Esophagus muscularis mucosa (tissue), 4 donors: Measurements from ENCODE around the gene SLC44A2. TPM values are rescaled to one million over a fixed set of nuclear protein-coding genes. Genes with fewer than 3 reads are reported as not detected.

Experiments
- DNase-seq: peaks from one replicate; pipeline ENCODE4 v3.0.0-alpha.2; 2017; ENCODE audit errors: extremely low spot score
- H3K27ac ChIP-seq, 4 donors: fragments of 200-600 bp; sonication (generic); replicated peaks in 1 of 4; 1 replicate in 3 of 4; 2 replicates in 1 of 4; pipeline ENCODE4 v1.5.1; 2016 to 2019; ENCODE audit warnings: mild to moderate bottlenecking in 1 of 4
- H3K27me3 ChIP-seq, 4 donors: fragments of 200-600 bp; sonication (generic); one replicate each; pipeline versions ENCODE4 v1.5.1 to v1.6.0; 2016 to 2019
- H3K36me3 ChIP-seq, 4 donors: fragments of 200-600 bp; sonication (generic); one replicate each; pipeline ENCODE4 v1.5.1; 2016 to 2019
- H3K4me1 ChIP-seq, 4 donors: fragments of 200-600 bp; sonication (generic); one replicate each; pipeline ENCODE4 v1.5.1; 2016 to 2019
- H3K4me3 ChIP-seq, 4 donors: fragments of 200-600 bp; sonication (generic); 1 replicate in 2 of 4; 2 replicates in 2 of 4; pipeline ENCODE4 v1.5.1; 2016 to 2019; ENCODE audit warnings: mild to moderate bottlenecking in 4 of 4, moderate library complexity in 1 of 4
- H3K9me3 ChIP-seq, 4 donors: fragments of 200-600 bp; sonication (generic); 1 replicate in 3 of 4; 2 replicates in 1 of 4; pipeline ENCODE4 v1.5.1; 2016 to 2019
- CTCF ChIP-seq, 3 experiments: fragments of 200-600 bp in 2 of 3; fragments of 450-650 bp in 1 of 3; sonication (generic) in 2 of 3; IDR thresholded peaks; one replicate each; pipeline ENCODE4 v1.5.1; 2017 to 2019; ENCODE audit warnings: antibody characterized with exemption in 3 of 3, mild to moderate bottlenecking in 2 of 3, moderate library complexity in 1 of 3
- EP300 ChIP-seq: sonication (generic); formaldehyde crosslinking; IDR thresholded peaks from one replicate; pipeline ENCODE4 v1.6.1; 2017; ENCODE audit warnings: antibody characterized with exemption
- POLR2A ChIP-seq: fragments of 450-650 bp; IDR thresholded peaks from one replicate; pipeline ENCODE4 v1.6.1; 2017; ENCODE audit warnings: antibody characterized with exemption, moderate library complexity, mild to moderate bottlenecking, low read depth
- POLR2AphosphoS5 ChIP-seq, 2 donors: sonication (generic); formaldehyde crosslinking; IDR thresholded peaks; one replicate each; pipeline ENCODE4 v1.6.1; 2017; ENCODE audit warnings: antibody characterized with exemption in 2 of 2
- WGBS: methylation state at CpG from one replicate; pipeline ENCODE4 v1.1.5; 2018; 5-methylcytosine and 5-hydroxymethylcytosine counted together
- intact Hi-C: fragments of 100-400 bp; cut with DNase I; formaldehyde crosslinking; loops from one replicate; pipeline ENCODE4 v1.15.1; 2023
- total RNA-seq, 4 donors: library from RNA; depleted of rRNA; stranded (reverse); fragments of >200 nt; gene quantifications; one replicate each; pipeline versions ENCODE4 v1.1.0 to v1.2.1, GENCODE V29; 2016

The SLC44A2 gene
- total RNA-seq, 4 donors from 2014 or later = 26.2 to 71.2 (median 46.1) TPM

GRCh38 chr19:10678813-10679212 lies 53.5 kb downstream of the SLC44A2 start:
- Histone ChIP-seq H3K27ac (no peak overlapping the region), H3K4me3 (no peak overlapping the region), H3K27me3 (no peaks in the 10 kb centered on the region), H3K9me3 (no peaks in the 10 kb centered on the region), H3K4me1 (no peaks in the 10 kb centered on the region), H3K36me3 (peaks cover 76 to 95% (median 81%) of the 10 kb centered on the region in 4 donors)
- intact Hi-C loops = no loop called here
- DNase-seq = no peak
- 96% methylated on average over 11 of the region's 12 CpGs for WGBS
- no peak for TF ChIP-seq CTCF (IDR thresholded peaks at IDR 0.05)
- no peak for TF ChIP-seq EP300
- no peak for TF ChIP-seq POLR2A
- TF ChIP-seq POLR2AphosphoS5 (IDR thresholded peaks at IDR 0.05) = no peak

- Histone ChIP-seq H3K4me1 (no peaks in the 10 kb centered on the region), H3K4me3 (no peak overlapping the region), H3K36me3 (peaks cover 85 to 98% (median 88%) of the 10 kb centered on the region in 4 donors), H3K27ac (no peak overlapping the region), H3K9me3 (no peaks in the 10 kb centered on the region), H3K27me3 (no peaks in the 10 kb centered on the region)
- WGBS = 98% methylated on average over 15 of the region's 18 CpGs
- intact Hi-C loops = no loop called here
- no peak for DNase-seq
- TF ChIP-seq POLR2A (no peak), CTCF (IDR thresholded peaks at IDR 0.05) (no peak), POLR2AphosphoS5 (IDR thresholded peaks at IDR 0.05) (no peak), EP300 (no peak)
These were observed 54.4 kb downstream of the SLC44A2 start for GRCh38 chr19:10679743-10680142.

GRCh38 chr19:10680545-10681135 lies 55.3 kb downstream of the SLC44A2 start:
- no peak for DNase-seq
- H3K4me1 ChIP-seq = no peaks in the 10 kb centered on the region
- WGBS = 92% methylated on average over 9 of the region's 15 CpGs

GRCh38 chr19:10681658-10682057 lies 56.3 kb downstream of the SLC44A2 start:
- Histone ChIP-seq H3K27me3 (no peaks in the 10 kb centered on the region), H3K4me1 (peaks cover 0 to 6% (median 0%) of the 10 kb centered on the region in 4 donors), H3K27ac (no peak overlapping the region), H3K9me3 (no peaks in the 10 kb centered on the region), H3K4me3 (no peak overlapping the region), H3K36me3 (peaks cover 83 to 100% (median 98%) of the 10 kb centered on the region in 4 donors)
- intact Hi-C loops = no loop called here
- TF ChIP-seq POLR2A (no peak), EP300 (no peak), POLR2AphosphoS5 (IDR thresholded peaks at IDR 0.05) (no peak), CTCF (IDR thresholded peaks at IDR 0.05) (no peak)
- DNase-seq = no peak
- no CpG with 5 or more reads among the region's 4 CpGs for WGBS

More at GRCh38 chr19:10680545-10681135, 55.3 kb downstream of the SLC44A2 start:
- TF ChIP-seq EP300 (no peak), POLR2AphosphoS5 (IDR thresholded peaks at IDR 0.05) (no peak), CTCF (IDR thresholded peaks at IDR 0.05) (no peak), POLR2A (no peak)
- no peak overlapping the region for H3K27ac ChIP-seq
- H3K9me3 ChIP-seq = no peaks in the 10 kb centered on the region
- no peaks in the 10 kb centered on the region for H3K27me3 ChIP-seq
- no peak overlapping the region for H3K4me3 ChIP-seq
- peaks cover 86 to 98% (median 92%) of the 10 kb centered on the region in 4 donors for H3K36me3 ChIP-seq
- intact Hi-C loops = no loop called here
